Right hindlimb (tissue), 1 donor: ENCODE measurements around the gene TRIM40.
"Not testable (repeated sequence)": the region's sequence is repeated elsewhere in the genome, so short reads cannot be mapped to it uniquely, and the experiment has no call there.

ENCODE experiments used
- DNase-seq: peaks from one replicate; pipeline ENCODE4 v3.0.0-alpha.2; 2018

Gene TRIM40

DNA sequence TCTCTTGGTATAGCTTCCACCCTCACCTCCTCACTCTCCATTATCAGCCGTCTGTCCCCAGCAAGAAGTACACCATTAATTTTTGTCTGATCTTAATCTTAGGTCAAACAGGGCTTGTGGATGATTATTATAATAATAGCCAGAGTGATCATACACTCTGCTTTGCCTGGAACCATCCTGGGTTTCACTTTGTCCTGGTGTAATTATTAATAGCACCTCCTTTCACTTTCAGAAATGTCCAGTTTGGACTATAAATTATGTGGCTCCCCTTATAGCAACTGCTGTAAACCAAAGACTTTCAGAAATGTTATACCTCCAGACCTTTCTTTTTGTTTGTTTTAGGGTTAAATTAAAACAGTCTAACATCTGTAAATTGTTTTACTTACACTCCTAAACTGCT, 22.1 kb upstream of the TRIM40 start:
- DNase-seq, result no peak

DNA sequence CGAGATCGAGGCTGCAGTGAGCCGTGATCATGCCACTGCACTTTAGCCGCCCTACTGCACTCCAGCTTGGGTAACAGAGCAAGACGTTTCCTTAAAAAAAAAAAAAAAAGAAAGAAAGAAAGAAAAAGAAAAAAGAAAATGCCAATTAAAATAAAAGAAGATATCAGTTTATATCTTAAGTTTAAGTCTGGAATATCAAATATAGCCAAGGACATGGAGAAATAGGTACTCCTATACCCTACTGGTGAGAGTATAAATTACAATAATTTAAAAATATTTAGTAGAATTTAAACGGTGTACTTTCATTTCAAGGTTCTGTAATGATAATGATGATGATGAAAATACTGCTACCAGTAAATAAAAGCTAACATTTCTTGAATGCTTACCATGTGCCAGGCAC, 19.2 kb upstream of the TRIM40 start:
- DNase-seq, result no peak

DNA sequence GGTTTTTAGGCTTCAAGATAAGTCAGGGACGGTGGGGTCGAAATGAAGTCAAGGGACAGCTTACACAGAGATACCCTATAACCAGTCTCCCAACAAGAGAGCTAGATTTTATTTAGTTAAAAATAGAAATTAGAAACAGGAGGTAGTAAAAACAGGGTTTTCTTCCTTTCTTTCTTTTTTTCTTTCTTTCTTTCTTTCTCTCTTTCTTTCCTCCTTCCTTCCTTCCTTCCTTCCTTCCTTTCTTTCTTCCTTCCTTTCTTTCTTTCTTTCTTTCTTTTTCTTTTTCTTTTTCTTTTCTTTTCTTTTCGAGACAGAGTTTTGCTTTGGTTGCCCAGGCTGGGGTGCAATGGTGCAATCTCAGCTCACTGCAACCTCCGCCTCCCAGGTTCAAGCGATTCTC, 17.2 kb upstream of the TRIM40 start:
- not testable (repeated sequence) for DNase-seq

DNA sequence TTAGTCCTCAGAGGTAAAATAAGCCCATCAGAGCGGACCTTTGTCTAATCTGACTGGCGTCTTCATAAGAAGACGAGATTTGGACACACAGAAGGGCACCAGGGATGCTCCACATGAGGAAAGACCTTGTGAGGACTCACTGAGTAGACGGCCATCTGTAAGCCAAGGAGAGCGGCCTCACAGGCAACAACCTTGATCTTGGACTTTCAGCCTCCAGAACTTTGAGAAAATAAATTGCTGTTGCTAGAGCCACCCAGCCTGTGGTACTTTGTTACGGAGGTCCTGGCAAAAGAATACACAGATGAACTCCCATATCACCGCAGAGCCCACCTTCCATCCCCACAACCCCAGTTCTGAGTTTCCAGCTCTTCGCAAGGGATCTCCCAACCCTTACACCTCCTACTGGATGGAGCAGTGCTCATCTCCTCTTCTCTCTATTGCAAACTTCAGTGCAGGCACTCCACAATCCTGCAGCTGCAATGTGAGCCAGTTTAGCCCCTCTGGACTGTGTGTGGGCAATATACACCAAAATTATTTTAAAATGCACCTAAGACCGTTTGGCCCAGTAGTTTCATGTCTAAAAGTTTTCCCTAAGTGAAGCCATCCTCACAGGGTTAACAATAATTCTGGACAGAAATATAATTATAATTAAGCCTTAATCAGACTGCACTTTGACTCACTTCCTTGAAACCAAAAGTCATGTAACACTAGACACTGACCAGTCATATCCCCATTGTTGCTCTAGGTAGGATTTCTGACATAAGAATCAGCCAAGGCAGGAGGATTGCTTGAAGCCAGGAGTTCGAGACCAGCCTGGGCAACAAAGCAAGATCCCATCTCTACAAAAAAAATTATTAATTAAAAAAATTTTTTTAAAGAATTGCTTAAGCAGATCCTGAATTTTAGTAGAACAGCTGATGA, 14.2 kb upstream of the TRIM40 start:
- no peak for DNase-seq

DNA sequence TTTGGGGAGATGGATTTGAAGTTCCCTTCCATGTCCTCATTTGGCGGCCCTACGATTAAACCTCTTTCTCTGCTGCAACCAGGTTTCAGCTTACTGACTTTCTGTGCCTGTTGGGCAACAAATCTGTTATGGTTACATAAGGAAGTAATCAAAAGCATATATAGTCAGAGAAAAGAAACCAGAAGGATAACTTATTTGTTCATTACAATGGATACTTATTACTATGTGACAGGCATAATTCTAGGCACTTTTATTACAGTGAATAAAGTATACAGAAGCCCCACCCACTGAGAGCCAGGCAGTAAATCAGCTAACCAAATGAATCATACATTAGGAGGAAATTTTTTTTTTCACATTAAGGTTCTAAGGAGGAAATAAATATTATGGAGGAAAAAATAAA, 13.4 kb upstream of the TRIM40 start:
- no peak for DNase-seq

- no peak for DNase-seq
Observed at GRCh38 chr6:30127238-30128093, 8.5 kb upstream of the TRIM40 start.

DNA sequence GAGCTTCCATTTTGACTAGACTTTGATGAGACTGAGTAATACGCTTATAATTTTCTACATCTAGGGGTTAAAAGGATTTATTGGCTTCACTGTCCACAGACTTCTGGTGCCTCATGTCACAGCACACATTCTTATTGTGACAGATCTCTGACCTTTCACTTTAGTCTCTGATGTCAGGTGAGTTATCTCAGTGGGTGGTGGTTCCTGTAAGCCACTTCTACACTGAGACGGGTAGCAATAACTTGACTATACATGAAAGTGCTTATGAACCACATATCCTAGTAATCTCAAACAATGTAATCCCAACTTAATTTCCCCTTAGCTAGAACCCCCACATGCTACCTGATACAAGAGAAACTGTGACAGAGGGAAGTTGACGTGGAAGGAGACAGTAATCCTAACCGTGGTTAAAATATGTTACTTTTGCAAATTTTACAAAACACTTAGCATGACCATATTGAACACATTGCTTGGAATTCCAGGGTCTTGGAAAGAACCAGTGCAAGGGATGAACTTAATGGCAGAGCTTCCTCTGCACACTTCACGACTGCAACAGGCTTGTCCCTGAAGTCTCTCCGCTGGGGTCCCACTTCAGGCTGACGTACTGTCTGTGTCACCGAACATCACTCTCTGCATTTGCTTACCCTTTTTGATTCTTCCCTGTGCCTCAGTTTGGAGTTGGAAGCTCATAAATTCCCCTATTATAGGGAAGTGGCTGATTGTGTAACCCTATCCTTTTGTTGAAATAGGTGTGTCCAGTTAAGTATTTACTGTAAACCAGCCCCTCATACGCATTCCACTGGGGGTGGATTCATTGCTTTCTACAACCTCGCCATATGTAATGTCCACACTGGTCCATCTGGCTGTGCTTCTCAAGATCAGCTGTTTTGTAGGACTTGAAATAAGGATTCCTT, 6.4 kb upstream of the TRIM40 start:
- DNase-seq, result no peak

- DNase-seq, result no peak
Observed at GRCh38 chr6:30130179-30130679, 5.7 kb upstream of the TRIM40 start.

DNA sequence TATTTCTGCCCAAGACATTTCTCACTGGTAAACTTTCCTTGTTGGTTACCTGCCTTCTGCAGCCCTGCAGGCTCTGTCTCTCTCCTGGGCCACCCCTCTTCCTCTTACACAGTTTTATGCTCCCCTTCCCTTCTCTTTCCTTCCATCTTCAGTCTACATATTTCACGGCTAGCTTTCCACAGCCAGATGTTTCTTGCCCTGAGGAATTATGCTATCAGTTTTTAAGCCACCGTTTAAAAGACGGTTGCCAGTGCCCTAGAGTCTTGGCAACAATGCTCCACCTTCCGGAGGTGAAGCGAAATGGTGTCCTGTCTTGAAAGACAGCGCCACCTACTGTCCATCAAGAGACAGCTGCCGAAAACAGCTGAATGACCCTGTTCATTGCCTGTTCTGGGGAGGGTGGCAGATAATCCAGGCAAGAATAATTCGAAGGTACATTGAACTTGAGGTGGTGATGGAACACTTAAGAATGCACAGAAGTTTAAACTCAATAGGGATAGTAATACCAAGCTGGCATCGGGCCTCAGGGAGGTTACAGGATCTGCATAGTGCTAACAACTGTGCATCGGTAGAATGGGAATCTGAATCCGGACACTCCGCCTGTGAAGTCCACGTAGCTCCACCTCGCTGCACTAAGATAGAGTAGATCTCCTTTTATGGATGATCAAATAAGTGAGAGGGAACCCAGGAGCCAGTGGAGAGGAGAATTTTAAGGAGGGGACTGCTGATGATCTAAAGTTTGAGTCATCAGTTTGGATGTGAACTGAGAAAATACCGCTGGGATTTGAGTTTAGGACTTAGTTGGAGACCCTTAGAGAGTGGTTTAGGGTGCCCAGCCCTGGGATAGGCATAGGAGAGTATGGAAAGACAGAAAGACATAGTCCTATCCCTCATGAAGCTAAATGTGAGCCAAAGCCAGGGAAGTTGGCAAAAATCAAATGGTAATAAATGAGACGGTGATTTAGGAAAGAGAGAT, 4.8 kb upstream of the TRIM40 start:
- peak; percentile 59 for DNase-seq

DNA sequence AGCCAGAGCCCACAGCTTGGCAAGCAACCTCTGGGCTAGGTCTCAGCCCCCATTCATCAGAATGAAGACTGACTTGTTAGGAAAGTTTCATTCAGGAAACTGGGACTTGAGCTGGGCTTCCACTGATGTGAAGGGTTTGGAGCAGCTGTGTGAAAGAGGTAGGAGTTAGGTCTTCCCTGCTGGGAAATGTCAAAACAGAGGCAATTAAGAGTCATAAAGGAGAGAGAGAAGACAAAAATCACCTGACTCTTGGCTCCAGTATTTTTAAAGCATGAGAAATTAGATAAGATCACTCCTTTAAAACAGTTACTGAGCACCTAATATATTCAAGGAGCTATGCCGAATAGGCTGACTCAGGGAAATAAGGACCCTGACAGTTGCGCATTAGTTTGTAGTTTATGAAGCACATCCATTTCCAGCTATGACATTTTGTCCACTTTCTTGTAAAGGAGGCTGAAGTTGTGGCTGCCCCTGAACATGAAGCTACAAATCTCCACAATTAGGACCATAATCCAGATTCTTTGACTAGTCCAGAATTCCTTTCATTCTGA, 3.9 kb upstream of the TRIM40 start:
- no peak for DNase-seq

DNA sequence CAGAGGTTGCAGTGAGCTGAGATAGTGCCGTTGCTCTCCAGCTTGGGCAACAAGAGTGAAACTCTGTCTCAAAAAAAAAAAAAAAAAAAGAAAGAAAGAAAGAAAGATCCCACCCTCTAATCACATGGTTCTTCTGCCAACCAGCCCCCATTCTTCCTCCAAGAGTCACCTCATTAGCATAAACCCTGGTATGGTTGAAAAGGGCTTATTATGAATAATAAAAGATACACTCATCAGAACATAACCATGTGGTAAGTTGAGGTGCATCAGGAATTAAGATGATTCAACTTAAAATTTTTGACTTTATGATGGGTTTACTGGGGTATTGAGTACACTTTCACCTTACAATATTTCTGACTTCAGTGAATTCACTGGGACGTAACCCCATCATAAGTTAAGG, 793 bp upstream of the TRIM40 start:
- no peak for DNase-seq

DNA sequence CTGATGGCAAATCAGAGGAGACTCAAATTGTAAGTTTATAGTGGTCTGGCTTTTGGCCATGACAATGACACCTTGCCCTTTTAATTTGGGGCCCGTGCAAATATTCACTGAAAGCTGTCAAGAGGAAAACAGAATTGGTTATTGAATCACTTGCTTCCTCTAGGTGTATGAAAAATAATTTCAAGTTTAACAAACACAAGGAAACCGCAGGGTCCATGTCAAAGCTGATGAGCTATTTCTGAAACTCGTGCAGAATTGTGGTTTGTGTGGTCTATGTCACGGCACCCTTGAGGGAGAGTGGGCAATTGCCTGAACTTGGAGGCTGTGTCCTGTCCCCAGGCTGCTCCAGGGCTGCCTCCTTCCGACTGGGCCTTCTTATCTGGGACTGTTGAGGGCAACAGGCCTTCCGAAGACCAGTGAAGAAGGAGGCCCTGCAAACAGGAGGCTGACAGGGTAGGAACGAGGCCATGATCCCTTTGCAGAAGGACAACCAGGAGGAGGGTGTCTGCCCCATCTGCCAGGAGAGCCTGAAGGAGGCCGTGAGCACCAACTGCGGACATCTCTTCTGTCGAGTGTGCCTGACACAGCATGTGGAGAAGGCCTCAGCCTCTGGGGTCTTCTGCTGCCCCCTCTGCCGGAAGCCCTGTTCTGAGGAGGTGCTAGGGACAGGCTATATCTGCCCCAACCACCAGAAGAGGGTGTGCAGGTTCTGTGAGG, 788 bp downstream of the TRIM40 start:
- no peak for DNase-seq

GRCh38 chr6:30140240-30140639, 4.3 kb downstream of the TRIM40 start:
- DNase-seq, result not testable (repeated sequence)

GRCh38 chr6:30142665-30143064, 6.7 kb downstream of the TRIM40 start:
- DNase-seq, result no peak

- no peak for DNase-seq
Observed at GRCh38 chr6:30143780-30144179, 7.8 kb downstream of the TRIM40 start.

GRCh38 chr6:30144811-30145210, 8.9 kb downstream of the TRIM40 start:
- no peak for DNase-seq

- no peak for DNase-seq
Observed at GRCh38 chr6:30145818-30146217, 9.9 kb downstream of the TRIM40 start.

DNA sequence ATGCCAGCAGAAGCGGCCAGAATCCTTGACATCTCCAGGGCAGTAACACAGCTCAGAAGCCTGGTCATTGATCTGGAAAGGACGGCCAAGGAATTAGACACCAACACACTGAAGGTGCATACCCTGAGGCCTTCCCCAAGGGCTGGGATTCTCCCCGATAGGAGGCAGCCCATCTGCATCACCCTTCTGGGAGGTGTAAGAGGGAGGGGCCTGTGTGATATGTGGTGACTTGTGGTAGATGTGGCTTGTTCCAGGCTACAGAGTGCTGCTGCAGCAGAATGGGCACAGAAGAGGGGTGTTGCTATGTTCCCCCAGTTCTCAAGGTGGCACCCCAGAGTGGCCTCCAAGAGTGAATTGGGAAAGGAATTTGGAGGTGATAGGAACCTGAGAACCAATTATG, 11.2 kb downstream of the TRIM40 start:
- DNase-seq, result no peak

GRCh38 chr6:30149234-30149633, 13.3 kb downstream of the TRIM40 start:
- no peak for DNase-seq

DNA sequence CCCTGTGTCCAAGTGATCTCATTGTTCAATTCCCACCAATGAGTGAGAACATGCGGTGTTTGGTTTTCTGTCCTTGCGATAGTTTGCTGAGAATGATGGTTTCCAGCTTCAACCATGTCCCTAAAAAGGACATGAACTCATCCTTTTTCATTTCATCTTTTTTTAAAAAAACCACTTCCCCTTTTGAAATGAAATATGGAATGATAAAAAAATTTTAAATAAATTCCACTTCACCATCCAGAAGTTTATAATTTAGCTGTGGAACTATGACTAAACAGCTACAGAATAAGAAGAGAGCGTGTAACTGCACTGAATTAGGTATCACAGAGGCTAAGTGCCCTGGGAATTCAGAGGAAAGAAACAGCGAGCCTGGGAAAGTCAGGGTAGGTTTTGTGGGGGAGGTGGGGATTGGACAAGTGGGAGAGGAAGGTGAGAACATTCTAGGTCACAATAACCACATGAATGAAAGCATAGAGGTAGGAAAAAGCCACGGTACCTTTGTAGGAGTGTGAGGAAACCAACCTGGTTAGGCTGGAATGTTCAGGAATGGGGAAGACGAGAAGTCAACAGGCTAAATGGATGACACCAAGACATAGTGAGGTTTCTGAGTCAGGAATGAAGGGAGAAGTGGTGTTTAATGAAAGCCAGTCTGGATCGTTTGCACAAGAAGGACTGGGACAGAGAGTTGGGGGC, 14.1 kb downstream of the TRIM40 start:
- no peak for DNase-seq
